DND-41 (cell line): ENCODE measurements around the gene S100A2.

Experiments used
- ATAC-seq: fragments of 200-7000 bp; cut with Tn5 transposase; 3 replicates; pipeline ENCODE4 v1.9.1; 2021; ENCODE audit warnings: low read depth; ENCODE audit not compliant: insufficient read depth
- DNase-seq: peaks from one replicate; pipeline ENCODE4 v3.0.0-alpha.2; 2020
- H2AFZ ChIP-seq: 2 replicates; pipeline ENCODE4 v1.6.0; 2012; ENCODE audit warnings: low read depth, low read length
- H3K27ac ChIP-seq: 2 replicates; pipeline ENCODE4 v1.5.1; 2012; ENCODE audit warnings: low read length, inconsistent platforms
- H3K27me3 ChIP-seq: fragments of 200-600 bp; sonication (generic); 2 replicates; pipeline ENCODE4 v1.6.0; 2012; ENCODE audit warnings: low read length, mild to moderate bottlenecking, inconsistent platforms; ENCODE audit not compliant: insufficient read depth, poor library complexity
- H3K36me3 ChIP-seq: 2 replicates; pipeline ENCODE4 v1.5.1; 2012; ENCODE audit warnings: low read length, inconsistent platforms; ENCODE audit not compliant: insufficient read depth
- H3K4me1 ChIP-seq: 2 replicates; pipeline ENCODE4 v1.5.1; 2012; ENCODE audit warnings: mild to moderate bottlenecking, low read length; ENCODE audit not compliant: insufficient read depth
- H3K4me2 ChIP-seq: 2 replicates; pipeline ENCODE4 v1.6.0; 2012; ENCODE audit warnings: mild to moderate bottlenecking, moderate library complexity, low read length, inconsistent platforms; ENCODE audit not compliant: insufficient read depth
- H3K4me3 ChIP-seq, 2 experiments: fragments of 200-600 bp in 1 of 2; shearing (Covaris generic) in 1 of 2; 2 replicates each; pipeline ENCODE4 v1.5.1; 2012 to 2016; ENCODE audit warnings: inconsistent platforms in 2 of 2, low read length in 2 of 2, mild to moderate bottlenecking in 2 of 2, low read depth in 1 of 2, moderate library complexity in 1 of 2
- H3K79me2 ChIP-seq: 2 replicates; pipeline ENCODE4 v1.6.0; 2012; ENCODE audit warnings: low read length, inconsistent platforms; ENCODE audit not compliant: insufficient read depth
- H3K9ac ChIP-seq: 2 replicates; pipeline ENCODE4 v1.6.0; 2012; ENCODE audit warnings: low read depth, mild to moderate bottlenecking, inconsistent platforms, low read length, moderate library complexity
- H3K9me3 ChIP-seq: 2 replicates; pipeline ENCODE4 v1.5.1; 2012; ENCODE audit warnings: low read length, moderate library complexity, mild to moderate bottlenecking, inconsistent platforms; ENCODE audit not compliant: insufficient read depth, severe bottlenecking
- H4K20me1 ChIP-seq: 2 replicates; pipeline ENCODE4 v1.6.0; 2012; ENCODE audit warnings: low read length; ENCODE audit not compliant: insufficient read depth
- CTCF ChIP-seq: IDR thresholded peaks from 2 replicates; pipeline ENCODE4 v1.5.1; 2012; ENCODE audit warnings: borderline replicate concordance, low read length, moderate library complexity, mild to moderate bottlenecking; ENCODE audit not compliant: poor library complexity, severe bottlenecking; ENCODE audit errors: extremely low read depth
- EZH2 ChIP-seq: IDR thresholded peaks from 3 replicates; pipeline ENCODE4 v1.6.1; 2012; ENCODE audit warnings: borderline replicate concordance, low read depth, mild to moderate bottlenecking, moderate library complexity, low read length, inconsistent platforms; ENCODE audit not compliant: severe bottlenecking

S100A2 gene

GRCh38 chr1:153612111-153612754, 46.6 kb upstream of the S100A2 start:
- no peak for ATAC-seq
- no peak for TF ChIP-seq EZH2
- no peak for TF ChIP-seq CTCF
- H3K4me1 ChIP-seq: no peaks in the 10 kb centered on the region
- no peaks in the 10 kb centered on the region; the same call in 1 of the 2 replicates for H4K20me1 ChIP-seq
- no peaks in the 10 kb centered on the region for H3K36me3 ChIP-seq
- no peaks in the 10 kb centered on the region for H3K9me3 ChIP-seq
- DNase-seq: no peak
- H3K27ac ChIP-seq: no peak overlapping the region
- no peak overlapping the region for H3K4me2 ChIP-seq
- H3K79me2 ChIP-seq: no peaks in the 10 kb centered on the region
- H3K9ac ChIP-seq: no peak overlapping the region
- H3K27me3 ChIP-seq: no peaks in the 10 kb centered on the region
- no peak overlapping the region for H3K4me3 ChIP-seq
- no peak overlapping the region for H2AFZ ChIP-seq

GRCh38 chr1:153611356-153611755, 45.7 kb upstream of the S100A2 start:
- Histone ChIP-seq H2AFZ (no peak overlapping the region), H3K27ac (no peak overlapping the region), H3K27me3 (no peaks in the 10 kb centered on the region), H4K20me1 (no peaks in the 10 kb centered on the region), H3K4me3 (no peak overlapping the region), H3K36me3 (no peaks in the 10 kb centered on the region), H3K4me1 (no peaks in the 10 kb centered on the region), H3K4me2 (no peak overlapping the region), H3K79me2 (no peaks in the 10 kb centered on the region), H3K9me3 (no peaks in the 10 kb centered on the region), H3K9ac (no peak overlapping the region)
- ATAC-seq (no peak), DNase-seq (no peak)
- TF ChIP-seq CTCF (no peak), EZH2 (no peak)

GRCh38 chr1:153610811-153611301, 45.2 kb upstream of the S100A2 start:
- Histone ChIP-seq H3K27ac (no peak overlapping the region), H3K4me3 (no peak overlapping the region), H3K4me1 (no peaks in the 10 kb centered on the region), H3K9me3 (no peaks in the 10 kb centered on the region), H3K36me3 (no peaks in the 10 kb centered on the region), H3K27me3 (no peaks in the 10 kb centered on the region), H3K4me2 (no peak overlapping the region), H3K9ac (no peak overlapping the region), H3K79me2 (no peaks in the 10 kb centered on the region), H2AFZ (no peak overlapping the region), H4K20me1 (no peaks in the 10 kb centered on the region)
- no peak for TF ChIP-seq CTCF
- TF ChIP-seq EZH2: no peak
- ATAC-seq (no peak), DNase-seq (no peak)

- no peak overlapping the region for H3K4me2 ChIP-seq
- no peak overlapping the region for H2AFZ ChIP-seq
These were observed 44.7 kb upstream of the S100A2 start for GRCh38 chr1:153610334-153610733.

More at GRCh38 chr1:153610334-153610733, 44.7 kb upstream of the S100A2 start:
- Histone ChIP-seq H3K27me3 (no peaks in the 10 kb centered on the region), H3K9me3 (no peaks in the 10 kb centered on the region), H3K9ac (no peak overlapping the region), H3K4me3 (no peak overlapping the region), H4K20me1 (no peaks in the 10 kb centered on the region), H3K36me3 (no peaks in the 10 kb centered on the region), H3K27ac (no peak overlapping the region), H3K4me1 (no peaks in the 10 kb centered on the region), H3K79me2 (no peaks in the 10 kb centered on the region)
- DNase-seq (no peak), ATAC-seq (no peak)
- no peak for TF ChIP-seq CTCF
